MCF 10A (cell line): ENCODE results near the gene TTC32. TPM values are rescaled to one million over a fixed set of nuclear protein-coding genes. Genes with fewer than 3 reads are reported as not detected.

Source experiments
- BruUV-seq: library from RNA; stranded (reverse); fragments of 400-500 nt; replicated peaks from 2 replicates; lab custom pipeline; 2021; lab: Mats Ljungman, UMichigan
- CTCF ChIA-PET: fragments of 300-600 bp; sonication (Branson Sonifier 250); formaldehyde crosslinking; extraction: SDS; loops from one replicate; lab custom pipeline; 2021; ENCODE audit warnings: antibody characterized with exemption, inconsistent platforms; lab: Yijun Ruan, JAX
- POLR2A ChIA-PET: fragments of 300-600, 350-650 bp; sonication (Branson Sonifier 250); formaldehyde crosslinking; extraction: SDS; loops from one replicate; lab custom pipeline; 2020; ENCODE audit warnings: antibody characterized with exemption, inconsistent platforms; lab: Yijun Ruan, JAX
- DNase-seq: peaks from one replicate; pipeline ENCODE4 v3.0.0-alpha.2; 2018; ENCODE audit not compliant: unreplicated experiment
- H3K27ac Mint-ChIP-seq: one replicate; pipeline ENCODE4 v1.8.0; 2022; ENCODE audit warnings: mild to moderate bottlenecking, low read depth, mixed read lengths; ENCODE audit not compliant: unreplicated experiment
- H3K27me3 Mint-ChIP-seq: one replicate; pipeline ENCODE4 v1.8.0; 2022; ENCODE audit warnings: mixed read lengths; ENCODE audit not compliant: insufficient read depth, unreplicated experiment
- H3K36me3 Mint-ChIP-seq: one replicate; pipeline ENCODE4 v1.8.0; 2022; ENCODE audit warnings: mild to moderate bottlenecking, moderate library complexity, mixed read lengths; ENCODE audit not compliant: insufficient read depth, unreplicated experiment
- H3K4me1 Mint-ChIP-seq: one replicate; pipeline ENCODE4 v1.8.0; 2022; ENCODE audit warnings: mixed read lengths; ENCODE audit not compliant: insufficient read depth, unreplicated experiment
- H3K4me3 Mint-ChIP-seq: one replicate; pipeline ENCODE4 v1.8.0; 2022; ENCODE audit warnings: mild to moderate bottlenecking, moderate library complexity, mixed read lengths; ENCODE audit not compliant: unreplicated experiment
- H3K9me3 Mint-ChIP-seq: one replicate; pipeline ENCODE4 v1.8.0; 2022; ENCODE audit warnings: mixed read lengths; ENCODE audit not compliant: unreplicated experiment
- intact Hi-C: fragments of 100-400 bp; cut with micrococcal nuclease; formaldehyde crosslinking; loops from 2 replicates; pipeline ENCODE4 v1.14.1; 2022
- total RNA-seq: library from RNA; stranded (reverse); gene quantifications from 2 replicates; pipeline ENCODE4 v1.2.3, GENCODE V29; 2022
- TF ChIP-seq, protein P1 (sequence below): fragments of 200-600 bp; IDR thresholded peaks from one replicate; pipeline ENCODE4 v1.8.0; 2022; ENCODE audit warnings: antibody characterized with exemption, mild to moderate bottlenecking; ENCODE audit not compliant: unreplicated experiment

The TTC32 gene
- total RNA-seq, 1 experiment from 2014 or later = 14.1 TPM

DNA sequence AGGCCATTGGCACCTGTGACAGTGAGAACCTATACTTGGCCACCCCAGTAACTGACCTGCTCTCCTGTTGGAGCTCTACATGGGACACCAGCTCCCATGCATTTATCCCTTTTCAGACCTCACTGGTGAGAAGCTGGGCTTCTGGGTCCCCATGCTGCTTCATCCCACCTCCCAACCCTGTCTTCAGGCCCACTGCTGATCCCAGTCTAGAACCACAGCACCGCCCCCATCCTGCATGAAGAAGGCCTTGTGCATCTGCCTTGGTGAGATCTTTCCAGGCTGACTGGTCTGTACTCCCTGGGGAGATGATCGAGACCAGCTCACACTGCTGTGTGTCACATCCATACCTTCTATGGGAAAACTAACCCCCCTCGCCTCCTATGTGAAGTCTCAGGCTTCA, 22.7 kb downstream of the TTC32 start:
- H3K9me3 Mint-ChIP-seq = no peaks in the 10 kb centered on the region
- H3K27ac Mint-ChIP-seq = no peak overlapping the region
- H3K4me3 Mint-ChIP-seq = no peak overlapping the region
- DNase-seq = no peak
- H3K4me1 Mint-ChIP-seq = no peaks in the 10 kb centered on the region
- POLR2A ChIA-PET = no interaction called here
- no peaks in the 10 kb centered on the region for H3K27me3 Mint-ChIP-seq
- no TSS peak for BruUV-seq
- CTCF ChIA-PET = interaction anchor here (0.7 kb wide), 1 partner anchor 265 kb away, joined by 3 read pairs; no protein-coding TSS in a partner anchor
- H3K36me3 Mint-ChIP-seq = no peaks in the 10 kb centered on the region
- TF ChIP-seq, protein P1, sequence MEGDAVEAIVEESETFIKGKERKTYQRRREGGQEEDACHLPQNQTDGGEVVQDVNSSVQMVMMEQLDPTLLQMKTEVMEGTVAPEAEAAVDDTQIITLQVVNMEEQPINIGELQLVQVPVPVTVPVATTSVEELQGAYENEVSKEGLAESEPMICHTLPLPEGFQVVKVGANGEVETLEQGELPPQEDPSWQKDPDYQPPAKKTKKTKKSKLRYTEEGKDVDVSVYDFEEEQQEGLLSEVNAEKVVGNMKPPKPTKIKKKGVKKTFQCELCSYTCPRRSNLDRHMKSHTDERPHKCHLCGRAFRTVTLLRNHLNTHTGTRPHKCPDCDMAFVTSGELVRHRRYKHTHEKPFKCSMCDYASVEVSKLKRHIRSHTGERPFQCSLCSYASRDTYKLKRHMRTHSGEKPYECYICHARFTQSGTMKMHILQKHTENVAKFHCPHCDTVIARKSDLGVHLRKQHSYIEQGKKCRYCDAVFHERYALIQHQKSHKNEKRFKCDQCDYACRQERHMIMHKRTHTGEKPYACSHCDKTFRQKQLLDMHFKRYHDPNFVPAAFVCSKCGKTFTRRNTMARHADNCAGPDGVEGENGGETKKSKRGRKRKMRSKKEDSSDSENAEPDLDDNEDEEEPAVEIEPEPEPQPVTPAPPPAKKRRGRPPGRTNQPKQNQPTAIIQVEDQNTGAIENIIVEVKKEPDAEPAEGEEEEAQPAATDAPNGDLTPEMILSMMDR = no peak
- intact Hi-C loops = no loop called here

DNA sequence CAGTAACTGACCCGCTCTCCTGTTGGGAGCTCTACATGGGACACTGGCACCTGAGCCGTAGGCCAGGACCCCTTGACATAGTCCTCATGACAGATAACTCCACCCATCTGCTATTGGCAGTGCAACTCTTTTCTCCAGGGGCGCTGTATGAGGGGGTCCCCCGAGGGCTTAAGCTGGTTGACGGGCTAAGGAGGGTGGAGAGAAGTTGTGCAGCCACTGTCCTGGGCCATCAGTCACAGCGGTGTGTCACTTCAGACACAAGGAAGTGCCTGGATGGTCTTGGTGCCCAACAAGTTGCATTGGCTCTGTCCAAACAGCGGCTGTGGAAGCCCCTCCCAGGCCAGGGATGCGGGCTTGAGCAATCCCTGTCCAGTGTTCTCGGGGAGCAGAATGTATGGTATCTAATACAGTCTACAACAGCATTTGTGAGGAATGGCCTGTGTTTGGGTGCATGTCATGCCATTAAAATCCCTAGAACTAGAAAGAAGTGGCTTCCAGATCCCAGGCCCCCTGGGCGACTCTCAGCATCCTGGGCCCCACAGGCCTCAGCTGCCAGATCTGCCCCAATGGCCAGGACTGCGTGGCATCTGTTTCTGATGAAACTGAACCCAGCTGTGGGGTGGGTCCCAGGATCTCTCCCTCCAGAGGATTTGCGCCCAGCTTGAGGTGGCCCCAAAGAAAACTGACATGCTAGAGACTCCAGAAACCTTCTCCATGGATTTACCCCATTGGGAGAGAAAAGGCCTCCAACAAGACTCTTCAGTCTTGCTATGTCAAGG, 23.3 kb downstream of the TTC32 start:
- no peak overlapping the region for H3K27ac Mint-ChIP-seq
- intact Hi-C loops = no loop called here
- no TSS peak for BruUV-seq
- ChIA-PET CTCF (interaction anchor here (0.7 kb wide), 1 partner anchor 266 kb away, joined by 3 read pairs; no protein-coding TSS in a partner anchor), POLR2A (interaction anchor here (0.6 kb wide), 1 partner anchor 11 kb away, joined by 3 read pairs; no protein-coding TSS in a partner anchor)
- no peaks in the 10 kb centered on the region for H3K27me3 Mint-ChIP-seq
- TF ChIP-seq, protein P1 = no peak
- H3K36me3 Mint-ChIP-seq = no peaks in the 10 kb centered on the region
- no peaks in the 10 kb centered on the region for H3K4me1 Mint-ChIP-seq
- no peak for DNase-seq
- no peak overlapping the region for H3K4me3 Mint-ChIP-seq
- no peaks in the 10 kb centered on the region for H3K9me3 Mint-ChIP-seq

DNA sequence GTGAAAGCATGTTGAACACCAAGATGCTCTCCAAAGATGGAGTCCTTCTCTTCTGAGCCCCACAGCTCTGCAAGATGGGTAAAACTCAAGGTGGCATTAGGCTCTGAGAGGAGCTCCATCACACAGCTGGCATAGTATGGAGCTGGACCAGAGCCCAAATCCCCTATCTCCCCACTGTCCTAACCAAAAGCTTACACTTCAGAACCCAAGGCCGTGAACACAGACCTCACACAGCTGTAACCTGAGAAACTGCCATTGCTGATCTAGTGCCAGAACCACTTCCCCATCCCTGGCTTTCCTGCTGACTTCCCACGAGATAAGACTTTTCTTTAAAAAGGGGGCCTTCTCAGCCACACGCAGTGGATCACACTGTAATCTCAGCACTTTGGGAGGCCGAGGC, 25.0 kb downstream of the TTC32 start:
- no peak overlapping the region for H3K27ac Mint-ChIP-seq
- intact Hi-C loops = no loop called here
- no peaks in the 10 kb centered on the region for H3K36me3 Mint-ChIP-seq
- DNase-seq = no peak
- H3K9me3 Mint-ChIP-seq = no peaks in the 10 kb centered on the region
- BruUV-seq = no TSS peak
- no peak overlapping the region for H3K4me3 Mint-ChIP-seq
- H3K4me1 Mint-ChIP-seq = no peaks in the 10 kb centered on the region
- H3K27me3 Mint-ChIP-seq = no peaks in the 10 kb centered on the region
- POLR2A ChIA-PET = no interaction called here
- CTCF ChIA-PET = interaction anchor here (0.5 to 6.4 kb wide), 3 partner anchors 13 to 1345 kb away, joined by 3 to 57 read pairs (median 3); no protein-coding TSS in a partner anchor
- TF ChIP-seq, protein P1 = no peak

DNA sequence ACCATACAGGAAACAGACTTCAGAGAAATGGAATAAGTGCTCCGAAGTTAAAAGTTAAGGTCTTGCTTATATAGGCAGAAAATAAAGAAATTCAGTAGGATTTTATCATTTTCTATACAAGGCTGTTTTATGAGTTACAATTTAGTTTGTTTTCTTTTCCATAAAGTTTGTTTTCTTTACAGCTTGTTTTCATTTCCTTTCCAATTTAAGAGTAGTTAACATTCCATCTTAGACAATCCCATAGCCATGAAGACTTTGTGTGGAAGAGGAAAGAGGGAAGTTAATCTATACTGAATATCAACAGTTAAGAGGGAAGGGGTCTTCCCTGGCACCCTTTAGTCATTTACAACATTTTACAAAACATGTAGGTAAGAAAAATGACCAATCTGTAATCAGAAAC, 26.5 kb downstream of the TTC32 start:
- DNase-seq = no peak
- no TSS peak for BruUV-seq

More for the DNA sequence above, 26.5 kb downstream of the TTC32 start:
- Mint-ChIP-seq H3K27me3 (no peaks in the 10 kb centered on the region), H3K4me3 (no peak overlapping the region), H3K9me3 (no peaks in the 10 kb centered on the region), H3K36me3 (no peaks in the 10 kb centered on the region), H3K27ac (no peak overlapping the region), H3K4me1 (no peaks in the 10 kb centered on the region)
- POLR2A ChIA-PET = interaction anchor here (0.5 to 0.6 kb wide), 2 partner anchors 40 to 321 kb away, joined by 3 read pairs; no protein-coding TSS in a partner anchor
- TF ChIP-seq, protein P1 = no peak
- intact Hi-C loops = no loop called here
- CTCF ChIA-PET = interaction anchor here (0.6 to 6.4 kb wide), 3 partner anchors 12 to 1489 kb away, joined by 3 to 57 read pairs (median 9); no protein-coding TSS in a partner anchor
